ENCODE measurements around the gene CFAP58.

The CFAP58 gene

GRCh38 chr10:104492329-104492940, 138.8 kb downstream of the CFAP58 start:
- no peak for DNase-seq

- DNase-seq = no peak
These were observed 144.9 kb downstream of the CFAP58 start for GRCh38 chr10:104498347-104499081.

GRCh38 chr10:104501449-104501848, 147.8 kb downstream of the CFAP58 start:
- no peak for DNase-seq

- no peak for DNase-seq
These were observed 148.4 kb downstream of the CFAP58 start for GRCh38 chr10:104501864-104502579.

- no peak for DNase-seq
These were observed 149.3 kb downstream of the CFAP58 start for GRCh38 chr10:104502907-104503306.

All from NCI-H1436 treated with DMSO at 0.1 percent for 48 hours (cell line).